ENCODE data around the gene RFTN1. TPM values are rescaled to one million over a fixed set of nuclear protein-coding genes. Genes with fewer than 3 reads are reported as not detected.

Gene RFTN1
- total RNA-seq, 1 donor from 2014 or later: 53.4 TPM

DNA sequence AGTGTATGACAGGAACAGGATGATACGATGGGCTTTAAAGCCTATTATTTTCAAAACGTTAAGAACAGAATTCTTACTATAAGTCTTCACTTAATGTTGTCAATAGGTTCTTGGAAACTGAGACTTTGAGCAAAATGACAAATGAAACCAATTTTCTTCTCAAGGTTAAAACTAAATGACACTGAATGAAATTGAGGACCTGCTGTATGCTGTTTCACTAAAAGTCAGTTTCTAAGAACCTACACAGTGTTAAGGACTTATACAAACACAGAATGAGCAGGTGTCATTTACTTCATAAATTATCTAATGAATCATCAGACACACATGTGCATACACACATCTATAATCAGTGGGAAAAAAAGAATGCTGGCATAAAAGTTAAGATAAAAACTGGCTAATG is 106.9 kb downstream of the RFTN1 start:
- peaks cover 29% of the 10 kb centered on the region for H3K4me1 Mint-ChIP-seq (ENCODE audit: low read depth)
- no peaks in the 10 kb centered on the region for H3K27me3 Mint-ChIP-seq (ENCODE audit: low read depth)
- no peak for TF ChIP-seq CTCF (IDR thresholded peaks at IDR 0.05)
- peaks cover 9% of the 10 kb centered on the region for H3K36me3 Mint-ChIP-seq (ENCODE audit: low read depth)
- no peaks in the 10 kb centered on the region for H3K9me3 Mint-ChIP-seq (ENCODE audit: low read depth)
- no peak for DNase-seq (ENCODE audit: low spot score)
- H3K4me3 Mint-ChIP-seq (ENCODE audit: unreplicated experiment): no peak overlapping the region
- no peak overlapping the region for H3K27ac Mint-ChIP-seq (ENCODE audit: unreplicated experiment)

DNA sequence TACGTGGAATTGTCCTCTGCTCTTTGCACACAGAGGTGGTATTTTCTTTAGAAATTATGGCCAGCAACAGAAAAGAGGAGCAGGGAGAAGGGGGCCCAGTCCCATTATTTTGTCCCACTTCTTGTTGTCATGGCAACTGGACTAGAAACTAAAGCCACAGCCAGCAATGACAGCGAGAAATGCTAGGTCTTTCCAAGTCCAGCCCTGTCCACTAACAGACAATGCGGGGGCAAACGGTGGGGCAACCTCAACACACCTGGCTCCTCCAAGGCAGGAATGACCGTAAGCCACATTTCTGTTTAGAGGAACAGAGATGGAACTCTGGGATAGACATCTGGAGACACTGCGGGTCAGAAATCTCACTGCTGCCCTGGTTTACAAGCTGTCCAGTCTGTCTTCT is 107.3 kb downstream of the RFTN1 start:
- no peak overlapping the region for H3K27ac Mint-ChIP-seq (ENCODE audit: unreplicated experiment)
- no peak overlapping the region for H3K4me3 Mint-ChIP-seq (ENCODE audit: unreplicated experiment)
- H3K27me3 Mint-ChIP-seq (ENCODE audit: low read depth): no peaks in the 10 kb centered on the region
- H3K9me3 Mint-ChIP-seq (ENCODE audit: low read depth): no peaks in the 10 kb centered on the region
- TF ChIP-seq CTCF (IDR thresholded peaks at IDR 0.05): no peak
- peaks cover 13% of the 10 kb centered on the region for H3K36me3 Mint-ChIP-seq (ENCODE audit: low read depth)
- peaks cover 34% of the 10 kb centered on the region for H3K4me1 Mint-ChIP-seq (ENCODE audit: low read depth)
- no peak for DNase-seq (ENCODE audit: low spot score)

DNA sequence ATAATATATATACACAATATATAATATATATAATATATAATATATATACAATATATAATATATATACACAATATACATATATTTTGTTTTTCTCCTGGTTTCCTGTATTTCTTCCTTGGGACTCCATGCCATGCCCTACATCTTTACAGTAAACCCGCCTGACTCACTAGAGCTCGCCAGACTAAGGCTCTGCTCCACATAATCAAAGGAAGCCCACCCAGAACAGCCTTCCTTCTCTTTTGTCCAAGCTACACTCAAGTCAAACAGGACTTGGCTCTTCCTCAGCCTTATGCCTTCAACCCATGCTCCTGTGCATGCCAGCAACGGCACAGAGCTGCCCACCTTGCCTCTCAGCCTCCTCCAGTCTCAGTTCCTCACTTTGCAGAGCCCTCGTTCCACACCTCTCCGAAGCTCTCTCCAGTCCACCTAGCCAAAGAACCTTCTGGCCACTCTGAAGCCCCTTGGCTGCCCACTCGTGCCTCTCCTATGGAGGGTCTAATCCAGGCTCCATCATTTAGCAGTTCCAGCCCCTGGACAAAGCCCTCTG is 109.1 kb downstream of the RFTN1 start:
- Mint-ChIP-seq H3K4me1 (ENCODE audit: low read depth) (peaks cover 50% of the 10 kb centered on the region), H3K9me3 (ENCODE audit: low read depth) (no peaks in the 10 kb centered on the region), H3K36me3 (ENCODE audit: low read depth) (peaks cover 13% of the 10 kb centered on the region), H3K27me3 (ENCODE audit: low read depth) (no peaks in the 10 kb centered on the region), H3K4me3 (ENCODE audit: unreplicated experiment) (no peak overlapping the region), H3K27ac (ENCODE audit: unreplicated experiment) (no peak overlapping the region)
- no peak for DNase-seq (ENCODE audit: low spot score)
- no peak for TF ChIP-seq CTCF (IDR thresholded peaks at IDR 0.05)

DNA sequence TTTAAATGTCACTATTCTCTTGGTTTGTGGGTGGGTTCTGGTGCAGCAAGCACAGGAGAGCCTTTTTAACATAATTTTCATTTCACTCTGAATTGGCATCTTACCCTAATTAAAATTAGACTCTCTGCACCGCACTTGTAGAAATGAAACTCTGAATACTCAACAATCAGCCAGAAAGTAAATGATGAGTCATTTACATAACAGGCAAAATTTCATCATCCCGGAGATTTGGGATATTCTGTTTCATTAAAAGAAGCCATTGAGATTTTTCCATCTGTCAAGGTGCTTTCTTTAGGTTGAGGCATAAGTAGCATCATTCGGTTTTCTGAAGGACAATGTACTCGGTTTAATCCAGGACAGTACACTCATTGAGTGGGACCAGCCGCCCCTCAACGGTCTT is 111.0 kb downstream of the RFTN1 start:
- no peak for TF ChIP-seq CTCF (IDR thresholded peaks at IDR 0.05)
- Mint-ChIP-seq H3K27ac (ENCODE audit: unreplicated experiment) (peak overlapping the region; percentile 24), H3K4me1 (ENCODE audit: low read depth) (peaks cover 44% of the 10 kb centered on the region), H3K27me3 (ENCODE audit: low read depth) (no peaks in the 10 kb centered on the region), H3K9me3 (ENCODE audit: low read depth) (no peaks in the 10 kb centered on the region), H3K4me3 (ENCODE audit: unreplicated experiment) (no peak overlapping the region), H3K36me3 (ENCODE audit: low read depth) (peaks cover 9% of the 10 kb centered on the region)
- no peak for DNase-seq (ENCODE audit: low spot score)

DNA sequence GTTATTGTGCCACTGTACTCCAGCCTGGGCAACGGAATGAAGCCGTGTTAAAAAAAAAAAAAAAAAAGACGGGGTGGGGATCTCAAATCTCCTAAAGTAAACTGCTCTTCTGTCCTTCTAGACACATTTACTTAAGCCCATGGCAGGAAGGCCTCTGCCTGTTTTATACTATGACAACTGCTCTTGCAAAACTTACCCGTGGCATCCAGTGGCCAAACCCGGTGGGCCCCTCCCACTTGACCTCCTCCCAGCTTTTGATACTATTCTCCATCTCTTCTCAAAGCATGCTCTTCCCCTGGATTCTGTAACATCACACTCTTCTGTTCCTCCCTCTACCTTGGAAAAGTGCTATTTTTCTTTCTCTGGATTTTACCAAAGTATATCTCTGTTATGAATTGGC is 112.2 kb downstream of the RFTN1 start:
- no peak for TF ChIP-seq CTCF (IDR thresholded peaks at IDR 0.05)
- peaks cover 12% of the 10 kb centered on the region for H3K36me3 Mint-ChIP-seq (ENCODE audit: low read depth)
- DNase-seq (ENCODE audit: low spot score): no peak
- H3K27ac Mint-ChIP-seq (ENCODE audit: unreplicated experiment): no peak overlapping the region
- H3K4me1 Mint-ChIP-seq (ENCODE audit: low read depth): peaks cover 34% of the 10 kb centered on the region
- H3K9me3 Mint-ChIP-seq (ENCODE audit: low read depth): no peaks in the 10 kb centered on the region
- no peak overlapping the region for H3K4me3 Mint-ChIP-seq (ENCODE audit: unreplicated experiment)
- H3K27me3 Mint-ChIP-seq (ENCODE audit: low read depth): no peaks in the 10 kb centered on the region
